PC-9 (cell line): ENCODE results near the gene MIEF1. TPM values are rescaled to one million over a fixed set of nuclear protein-coding genes. Genes with fewer than 3 reads are reported as not detected.

Experiments
- BruUV-seq: library from RNA; stranded (reverse); fragments of 400-500 nt; replicated peaks from 2 replicates; lab custom pipeline; 2021; lab: Mats Ljungman, UMichigan
- CTCF ChIA-PET: fragments of 300-600 bp; sonication (Branson Sonifier 250); formaldehyde crosslinking; loops from one replicate; lab custom pipeline; 2022; ENCODE audit warnings: antibody characterized with exemption; lab: Charles Lee
- POLR2A ChIA-PET: fragments of 300-600 bp; sonication (Branson Sonifier 250); formaldehyde crosslinking; loops from one replicate; lab custom pipeline; 2022; ENCODE audit warnings: antibody characterized with exemption; ENCODE audit not compliant: unreplicated experiment; lab: Charles Lee
- DNase-seq, 2 experiments: peaks; one replicate each; pipeline versions ENCODE4 v3.0.0 to v3.0.0-alpha.2; 2015 to 2022; ENCODE audit warnings: mixed read lengths in 1 of 2
- H2AFZ ChIP-seq: fragments of 200-600 bp; sonication (generic); 2 replicates; pipeline ENCODE4 v1.8.1; 2017; ENCODE audit warnings: antibody characterized with exemption
- H3F3A ChIP-seq: fragments of 200-600 bp; sonication (generic); 2 replicates; pipeline ENCODE4 v1.8.1; 2017; ENCODE audit warnings: antibody characterized with exemption, mild to moderate bottlenecking, low read depth; ENCODE audit not compliant: insufficient read depth
- H3K27ac ChIP-seq: fragments of 200-600 bp; sonication (generic); 2 replicates; pipeline ENCODE4 v1.6.1; 2016; ENCODE audit warnings: mixed run types
- H3K27me3 ChIP-seq: fragments of 200-600 bp; sonication (generic); 2 replicates; pipeline ENCODE4 v1.6.1; 2016; ENCODE audit warnings: low read depth, mixed run types; ENCODE audit not compliant: insufficient read depth
- H3K36me3 ChIP-seq: fragments of 200-600 bp; sonication (generic); 2 replicates; pipeline ENCODE4 v1.6.1; 2016; ENCODE audit warnings: low read depth, mixed run types
- H3K4me1 ChIP-seq: fragments of 200-600 bp; sonication (generic); replicated peaks from 2 replicates; pipeline ENCODE4 v1.6.1; 2016; ENCODE audit warnings: mixed run types; ENCODE audit not compliant: insufficient read depth
- H3K4me2 ChIP-seq: fragments of 200-600 bp; sonication (generic); 2 replicates; pipeline ENCODE4 v1.6.1; 2017; ENCODE audit warnings: mixed run types
- H3K4me3 ChIP-seq: fragments of 200-600 bp; sonication (generic); 2 replicates; pipeline ENCODE4 v1.6.1; 2016; ENCODE audit warnings: mixed run types
- H3K79me2 ChIP-seq: fragments of 200-600 bp; sonication (generic); 2 replicates; pipeline ENCODE4 v1.6.1; 2017; ENCODE audit warnings: low read depth, mixed run types
- H3K9me2 ChIP-seq: fragments of 200-600 bp; sonication (generic); 2 replicates; pipeline ENCODE4 v1.8.1; 2017; ENCODE audit warnings: mild to moderate bottlenecking; ENCODE audit not compliant: insufficient read depth
- H3K9me3 ChIP-seq: fragments of 200-600 bp; sonication (generic); 2 replicates; pipeline ENCODE4 v1.8.1; 2016; ENCODE audit warnings: low read depth; ENCODE audit not compliant: insufficient read depth
- H4K20me1 ChIP-seq: fragments of 200-600 bp; sonication (generic); 2 replicates; pipeline ENCODE4 v1.8.1; 2017; ENCODE audit not compliant: insufficient read depth
- CTCF ChIP-seq: fragments of 200-600 bp; sonication (generic); conservative IDR thresholded peaks from 2 replicates; pipeline ENCODE4 v1.6.1; 2017; ENCODE audit warnings: mixed run types, antibody characterized with exemption, mild to moderate bottlenecking, moderate library complexity
- EZH2 ChIP-seq: fragments of 200-600 bp; sonication (generic); IDR thresholded peaks from 2 replicates; pipeline ENCODE4 v1.8.0; 2017; ENCODE audit warnings: antibody characterized with exemption, low read depth
- intact Hi-C: fragments of 100-400 bp; cut with micrococcal nuclease; formaldehyde crosslinking; loops from one replicate; pipeline ENCODE4 v1.10.0; 2022; ENCODE audit not compliant: unreplicated experiment
- total RNA-seq: library from RNA; stranded (reverse); gene quantifications from 2 replicates; pipeline ENCODE4 v1.2.3, GENCODE V29; 2021

The MIEF1 gene
- total RNA-seq, 1 experiment from 2014 or later = 36.9 TPM

- ChIA-PET POLR2A (no interaction called here), CTCF (no interaction called here)
- no peak for TF ChIP-seq EZH2
- TF ChIP-seq CTCF = no peak
- Histone ChIP-seq H3K4me2 (no peak overlapping the region), H2AFZ (no peak overlapping the region), H3K9me2 (no peaks in the 10 kb centered on the region), H3K27ac (no peak overlapping the region), H4K20me1 (no peaks in the 10 kb centered on the region), H3K27me3 (no peaks in the 10 kb centered on the region), H3K79me2 (no peaks in the 10 kb centered on the region), H3K4me3 (no peak overlapping the region), H3K36me3 (no peaks in the 10 kb centered on the region), H3F3A (peaks cover 21% of the 10 kb centered on the region), H3K9me3 (no peaks in the 10 kb centered on the region), H3K4me1 (peaks cover 2% of the 10 kb centered on the region)
- no TSS peak for BruUV-seq
- intact Hi-C loops = no loop called here
- DNase-seq = no peak
Measured at GRCh38 chr22:39565414-39565944, 63.4 kb downstream of the MIEF1 start.

- ChIA-PET CTCF (interaction anchor here (0.6 kb wide), 1 partner anchor 55 kb away, joined by 3 read pairs; no protein-coding TSS in a partner anchor), POLR2A (no interaction called here)
- TF ChIP-seq EZH2 = no peak
- TF ChIP-seq CTCF = no peak
- Histone ChIP-seq H3K9me3 (no peaks in the 10 kb centered on the region), H4K20me1 (no peaks in the 10 kb centered on the region), H3K4me3 (no peak overlapping the region), H2AFZ (no peak overlapping the region), H3K4me1 (no peaks in the 10 kb centered on the region; the same call in 1 of the 2 replicates), H3K27me3 (no peaks in the 10 kb centered on the region), H3K9me2 (no peaks in the 10 kb centered on the region), H3F3A (peaks cover 21% of the 10 kb centered on the region), H3K4me2 (no peak overlapping the region), H3K79me2 (no peaks in the 10 kb centered on the region), H3K27ac (no peak overlapping the region), H3K36me3 (no peaks in the 10 kb centered on the region)
- no TSS peak for BruUV-seq
- intact Hi-C loops = no loop called here
- DNase-seq = no peak
Measured at GRCh38 chr22:39567135-39567946, 65.3 kb downstream of the MIEF1 start.

Other genes with a start within 250 kb of the MIEF1 start
- gene RPL3, start 182.7 kb upstream of the MIEF1 start, total RNA-seq = 1,699 and 2,252 TPM in 2 replicates
- gene SYNGR1, start 152.3 kb upstream of the MIEF1 start, total RNA-seq = 12.0 and 19.1 TPM in 2 replicates
- 39.9 and 42.8 TPM in 2 replicates for gene TAB1, start 102.5 kb upstream of the MIEF1 start, total RNA-seq
- gene MGAT3, start 45.3 kb upstream of the MIEF1 start, total RNA-seq = not detected in 2 replicates
- gene ATF4, start 18.3 kb downstream of the MIEF1 start, total RNA-seq = 488 and 588 TPM in 2 replicates
- gene RPS19BP1, start 30.5 kb downstream of the MIEF1 start, total RNA-seq = 60.7 and 94.3 TPM in 2 replicates
- 2.5 and 2.8 TPM in 2 replicates for gene CACNA1I, start 68.5 kb downstream of the MIEF1 start, total RNA-seq